ENCODE data around the gene MALT1.
"Not testable (repeated sequence)": the region's sequence is repeated elsewhere in the genome, so short reads cannot be mapped to it uniquely, and the experiment has no call there.

The MALT1 gene, protein sequence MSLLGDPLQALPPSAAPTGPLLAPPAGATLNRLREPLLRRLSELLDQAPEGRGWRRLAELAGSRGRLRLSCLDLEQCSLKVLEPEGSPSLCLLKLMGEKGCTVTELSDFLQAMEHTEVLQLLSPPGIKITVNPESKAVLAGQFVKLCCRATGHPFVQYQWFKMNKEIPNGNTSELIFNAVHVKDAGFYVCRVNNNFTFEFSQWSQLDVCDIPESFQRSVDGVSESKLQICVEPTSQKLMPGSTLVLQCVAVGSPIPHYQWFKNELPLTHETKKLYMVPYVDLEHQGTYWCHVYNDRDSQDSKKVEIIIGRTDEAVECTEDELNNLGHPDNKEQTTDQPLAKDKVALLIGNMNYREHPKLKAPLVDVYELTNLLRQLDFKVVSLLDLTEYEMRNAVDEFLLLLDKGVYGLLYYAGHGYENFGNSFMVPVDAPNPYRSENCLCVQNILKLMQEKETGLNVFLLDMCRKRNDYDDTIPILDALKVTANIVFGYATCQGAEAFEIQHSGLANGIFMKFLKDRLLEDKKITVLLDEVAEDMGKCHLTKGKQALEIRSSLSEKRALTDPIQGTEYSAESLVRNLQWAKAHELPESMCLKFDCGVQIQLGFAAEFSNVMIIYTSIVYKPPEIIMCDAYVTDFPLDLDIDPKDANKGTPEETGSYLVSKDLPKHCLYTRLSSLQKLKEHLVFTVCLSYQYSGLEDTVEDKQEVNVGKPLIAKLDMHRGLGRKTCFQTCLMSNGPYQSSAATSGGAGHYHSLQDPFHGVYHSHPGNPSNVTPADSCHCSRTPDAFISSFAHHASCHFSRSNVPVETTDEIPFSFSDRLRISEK

DNA sequence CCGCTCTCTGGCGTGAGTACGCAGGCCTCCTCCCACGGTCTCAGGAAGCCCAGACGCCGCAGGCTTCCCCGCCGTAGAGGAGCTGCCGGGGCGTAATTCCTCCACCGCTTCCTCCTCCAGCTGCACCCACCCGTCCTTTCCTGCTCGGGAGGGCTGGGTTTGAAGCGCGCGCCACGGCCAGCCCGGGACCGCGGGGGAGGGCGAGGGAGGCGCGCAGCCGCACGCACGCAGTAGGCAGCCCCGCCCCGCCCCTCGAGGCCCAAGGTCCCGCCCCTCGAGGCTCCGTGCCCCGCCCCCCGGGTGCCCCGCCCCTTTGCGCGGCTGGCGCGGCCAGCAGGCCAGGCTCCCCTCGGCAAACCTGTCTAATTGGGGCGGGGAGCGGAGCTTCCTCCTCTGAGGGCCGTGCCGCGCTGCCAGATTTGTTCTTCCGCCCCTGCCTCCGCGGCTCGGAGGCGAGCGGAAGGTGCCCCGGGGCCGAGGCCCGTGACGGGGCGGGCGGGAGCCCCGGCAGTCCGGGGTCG, at the start of gene MALT1:
Gene MALT1 (plus strand): TSS at position 355 of the 521 bp plus-strand sequence. CDS start 179 bp downstream, outside the sequence.
- peak; percentile 96 for DNase-seq

DNA sequence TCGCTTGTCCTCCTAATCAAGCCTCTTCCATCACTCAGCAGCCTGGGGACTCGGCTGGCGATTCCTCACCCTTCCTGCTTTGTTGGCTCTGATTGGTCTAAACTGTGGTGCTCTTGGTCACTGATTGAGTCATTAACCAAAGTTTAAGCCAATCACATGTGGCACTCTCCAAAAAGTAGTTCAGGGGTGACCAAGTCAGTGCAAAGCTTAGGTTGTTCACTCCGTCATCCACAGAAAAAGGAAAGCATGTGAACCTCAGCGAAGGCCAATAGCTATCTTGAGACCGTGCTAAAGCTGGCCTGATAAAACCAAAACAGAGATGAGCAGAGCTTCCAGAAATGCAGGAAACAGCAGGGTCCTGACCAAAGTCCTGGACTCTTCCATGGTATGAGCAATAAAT, 47.3 kb upstream of the MALT1 start:
- no peak for DNase-seq

GRCh38 chr18:58625839-58626238, 45.4 kb upstream of the MALT1 start:
- DNase-seq, result no peak

GRCh38 chr18:58630071-58630470, 41.2 kb upstream of the MALT1 start:
- no peak for DNase-seq

DNA sequence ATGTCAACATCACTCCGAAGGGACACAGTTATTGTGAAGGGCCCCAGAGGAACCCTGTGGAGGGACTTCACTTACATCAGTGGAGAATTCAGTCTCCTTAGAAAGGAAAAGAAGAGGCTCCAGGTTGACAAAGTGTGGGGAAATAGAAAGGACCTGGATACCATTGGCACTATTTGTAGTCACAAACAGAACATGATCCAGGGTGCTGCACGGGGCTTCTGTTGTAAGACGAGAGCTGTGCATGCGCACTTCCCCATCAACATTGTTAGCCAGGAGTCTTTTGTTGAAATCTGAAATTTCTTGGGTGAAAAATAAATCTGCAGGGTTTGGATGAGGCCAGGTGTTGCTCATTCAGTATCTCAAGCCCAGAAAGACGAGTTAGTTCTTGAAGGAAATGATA, 40.0 kb upstream of the MALT1 start:
- no peak for DNase-seq

DNA sequence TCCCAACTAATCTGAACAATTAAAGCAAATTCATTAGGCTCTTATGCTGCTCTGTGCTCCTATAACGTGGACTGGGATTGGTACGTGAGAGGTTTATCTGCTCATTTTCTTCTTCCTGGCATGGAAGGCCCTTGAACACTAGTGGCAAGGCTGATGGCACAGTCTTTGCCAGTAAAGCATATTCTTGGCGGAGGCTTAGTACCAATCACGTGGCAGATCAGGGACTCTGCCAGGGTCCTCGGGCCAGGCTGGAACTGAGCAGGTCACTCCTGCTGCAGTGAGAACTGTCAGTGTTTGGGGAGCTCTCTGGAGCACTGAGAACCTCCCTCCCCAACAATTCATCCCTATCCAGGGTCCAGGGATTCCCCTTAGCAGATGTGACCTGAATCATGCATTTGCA, 38.7 kb upstream of the MALT1 start:
- DNase-seq, result no peak

DNA sequence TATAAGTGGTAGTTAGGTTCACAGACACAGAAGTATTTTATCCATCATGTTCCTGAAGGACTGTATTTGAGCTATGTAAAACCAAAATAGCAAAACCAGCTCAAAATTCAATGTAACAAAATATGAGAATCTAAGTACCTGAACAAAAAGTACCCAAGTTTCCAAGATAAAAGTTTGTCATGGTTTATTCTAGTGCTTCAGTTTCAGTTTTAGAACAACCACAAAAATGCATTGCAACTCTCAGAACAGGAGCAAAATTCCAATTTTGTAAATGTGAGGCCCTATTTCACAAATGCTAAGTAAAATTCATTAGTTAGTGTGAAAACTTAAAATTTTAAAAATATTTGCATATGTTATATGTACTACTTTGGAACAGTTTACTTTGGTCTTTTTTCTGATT, 37.4 kb upstream of the MALT1 start:
- DNase-seq, result no peak

DNA sequence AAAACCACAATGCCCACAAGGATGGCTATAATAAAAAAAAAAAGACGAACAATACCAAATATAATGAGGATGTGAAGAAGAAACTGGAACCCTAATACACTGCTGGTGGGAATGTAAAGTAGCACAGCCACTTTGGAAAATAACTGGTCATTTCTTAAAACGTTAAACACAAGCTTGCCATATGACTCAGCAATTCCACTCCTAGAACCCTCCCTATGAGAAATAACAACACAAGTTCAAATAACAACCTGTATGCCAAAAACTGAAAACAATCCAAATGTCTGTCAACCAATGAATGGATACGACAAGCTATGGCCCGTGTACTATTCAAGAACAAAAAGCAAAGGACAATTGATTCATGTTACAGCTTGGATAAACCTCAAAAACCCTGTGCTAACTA, 35.4 kb upstream of the MALT1 start:
- DNase-seq, result no peak

GRCh38 chr18:58637197-58637596, 34.1 kb upstream of the MALT1 start:
- no peak for DNase-seq

- DNase-seq, result no peak
Measured at GRCh38 chr18:58637946-58638345, 33.3 kb upstream of the MALT1 start.

DNA sequence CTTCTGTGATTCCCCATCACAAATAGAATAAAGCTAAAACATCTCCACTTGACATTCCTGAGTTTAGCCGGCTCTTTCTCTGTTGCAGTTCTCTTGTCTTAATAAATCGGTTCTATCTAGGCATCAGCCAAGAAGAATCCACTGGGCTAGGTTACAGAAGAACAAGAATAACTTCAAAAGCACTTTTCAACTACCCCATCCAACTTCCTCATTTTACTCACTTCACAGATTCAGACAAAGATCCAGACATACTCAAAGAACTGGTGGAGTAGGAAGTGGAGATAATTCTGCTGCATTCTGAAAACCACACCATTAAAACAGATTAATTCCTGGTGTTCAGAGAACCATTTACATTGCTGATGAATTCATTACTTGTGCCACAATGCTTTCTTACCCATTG, 32.8 kb upstream of the MALT1 start:
- no peak for DNase-seq

- no peak for DNase-seq
Measured at GRCh38 chr18:58639237-58639636, 32.0 kb upstream of the MALT1 start.

DNA sequence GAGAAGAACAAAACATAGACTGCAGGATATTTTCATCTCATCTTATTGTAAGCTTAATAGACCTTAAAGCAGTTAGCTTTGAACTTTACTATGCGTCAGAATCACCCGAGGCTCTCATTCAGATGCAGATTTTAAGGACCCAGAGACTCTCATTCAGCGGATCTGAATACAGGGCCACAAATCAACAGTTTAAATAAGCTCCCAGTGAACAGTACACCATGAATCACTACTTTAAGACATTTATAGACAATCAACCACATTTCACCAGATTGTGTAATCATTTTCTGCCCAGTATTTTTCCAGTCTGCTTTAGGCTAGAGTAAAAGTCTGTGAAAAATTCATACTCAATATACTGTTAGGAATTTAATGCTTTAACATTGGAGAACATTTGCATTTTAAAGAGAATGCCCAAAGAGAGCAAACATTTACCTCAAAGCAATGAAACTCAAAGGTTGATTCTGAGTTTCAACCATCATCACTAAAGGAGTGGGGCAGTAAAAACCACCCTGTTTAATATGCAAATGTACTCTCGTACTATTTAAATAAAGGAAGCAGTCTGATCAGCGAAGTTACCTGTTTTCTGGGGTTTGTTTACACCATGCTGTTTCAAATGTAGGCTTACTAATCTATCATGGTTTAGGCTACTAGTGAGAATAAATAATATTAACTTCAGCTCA, 31.4 kb upstream of the MALT1 start:
- DNase-seq, result no peak

DNA sequence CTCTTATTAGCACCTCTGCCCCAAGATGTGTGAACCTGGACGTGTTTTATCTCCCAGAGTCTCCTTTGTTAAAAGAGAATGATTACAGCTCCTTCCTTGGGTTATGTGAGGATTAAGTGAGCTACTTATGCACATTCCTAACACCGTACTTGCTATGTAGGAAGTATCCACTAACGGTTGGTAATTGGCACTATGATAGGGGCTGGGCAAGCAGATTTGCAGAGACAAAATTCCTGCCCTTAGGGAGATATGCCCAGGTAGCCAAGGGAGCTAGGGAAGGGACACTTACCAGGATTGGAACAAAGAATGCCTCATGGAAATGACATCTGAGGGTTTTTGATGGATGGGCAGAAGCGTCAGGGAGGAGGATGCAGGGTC, 30.8 kb upstream of the MALT1 start:
- DNase-seq, result no peak

- no peak for DNase-seq
Measured at GRCh38 chr18:58640891-58641610, 30.2 kb upstream of the MALT1 start.

GRCh38 chr18:58643557-58643956, 27.7 kb upstream of the MALT1 start:
- not testable (repeated sequence) for DNase-seq

- DNase-seq, result no peak
Measured at GRCh38 chr18:58645398-58645797, 25.9 kb upstream of the MALT1 start.

GRCh38 chr18:58646334-58646862, 24.9 kb upstream of the MALT1 start:
- no peak for DNase-seq

DNA sequence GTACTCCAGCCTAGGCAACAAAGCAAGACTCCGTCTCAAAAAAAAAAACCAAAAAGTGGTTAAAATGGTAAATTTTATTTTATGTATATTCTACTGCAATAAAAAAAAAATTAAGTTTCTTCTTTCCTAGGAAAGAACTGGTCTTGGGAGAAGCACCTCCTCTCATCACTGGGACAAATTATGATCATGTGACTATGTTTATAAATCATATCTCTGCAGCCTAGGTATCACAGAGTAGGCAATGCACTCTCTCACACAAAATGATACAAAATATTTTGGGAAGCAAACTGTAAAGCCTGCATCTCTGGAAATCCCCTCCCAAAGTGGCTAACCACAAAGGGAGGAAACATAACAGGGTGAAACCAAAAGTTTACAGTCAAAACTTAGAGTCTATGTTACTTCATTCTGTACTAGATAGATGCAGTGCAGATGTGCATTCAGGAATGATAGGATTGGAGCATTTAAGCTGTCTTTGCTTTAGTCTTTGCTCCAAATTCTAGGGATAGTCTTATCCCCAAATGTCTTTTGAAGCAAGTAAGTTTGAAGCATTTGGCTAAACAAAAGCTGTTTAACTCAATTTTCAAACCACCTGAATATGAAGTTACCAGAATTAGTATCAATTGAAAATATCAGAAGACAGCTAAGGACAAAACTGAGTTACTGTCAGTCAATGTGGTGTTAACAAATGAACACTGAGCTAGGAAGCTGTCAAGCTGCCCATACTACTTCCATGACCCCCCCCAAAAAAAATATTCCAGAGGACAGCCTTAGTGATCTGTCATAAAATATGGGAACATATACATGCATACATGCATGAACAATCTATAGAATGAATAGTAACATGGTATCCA, 21.1 kb upstream of the MALT1 start:
- no peak for DNase-seq

DNA sequence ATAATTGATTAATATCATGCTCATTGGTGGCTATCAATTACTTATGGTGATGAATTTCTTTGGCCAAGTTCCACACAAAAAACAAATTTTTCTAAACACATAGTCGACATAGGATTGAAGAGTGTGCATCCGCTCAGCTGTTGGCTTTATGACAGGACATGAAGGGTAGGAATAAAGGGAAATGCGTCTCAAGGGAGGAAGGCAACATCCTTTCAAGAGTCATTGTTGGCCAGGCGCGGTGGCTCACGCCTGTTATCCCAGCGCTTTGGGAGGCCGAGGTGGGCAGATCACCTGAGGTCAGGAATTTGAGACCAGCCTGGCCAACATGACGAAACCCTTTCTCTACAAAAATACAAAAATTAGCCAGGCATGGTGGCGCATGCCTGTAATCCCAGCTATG, 20.4 kb upstream of the MALT1 start:
- not testable (repeated sequence) for DNase-seq

- not testable (repeated sequence) for DNase-seq
Measured at GRCh38 chr18:58653144-58653722, 18.0 kb upstream of the MALT1 start.
